Spleen (tissue), 13 donors: Measurements from ENCODE around the gene TMEM150C. TPM values are rescaled to one million over a fixed set of nuclear protein-coding genes. Genes with fewer than 3 reads are reported as not detected.
A peak's percentile ranks its signal among the peaks of the same experiment; 100 is the strongest.

Experiments used
- DNase-seq: peaks from one replicate; pipeline ENCODE4 v3.0.0-alpha.2; 2020
- H3K27ac ChIP-seq, 8 donors: fragments of 200-600 bp; sonication (generic) in 7 of 8; 1 replicate in 4 of 8; 2 replicates in 4 of 8; pipeline versions ENCODE4 v1.5.0 to v1.8.0; 2016 to 2021; ENCODE audit warnings: inconsistent platforms in 4 of 8, mild to moderate bottlenecking in 4 of 8, moderate library complexity in 1 of 8
- H3K27me3 ChIP-seq, 7 donors: fragments of 200-600 bp; sonication (generic) in 6 of 7; replicated peaks in 1 of 7; 1 replicate in 4 of 7; 2 replicates in 3 of 7; pipeline versions ENCODE4 v1.5.0 to v1.8.0; 2016 to 2021; ENCODE audit warnings: inconsistent platforms in 3 of 7, mild to moderate bottlenecking in 1 of 7
- H3K36me3 ChIP-seq, 6 donors: fragments of 200-600 bp; sonication (generic) in 5 of 6; 1 replicate in 4 of 6; 2 replicates in 2 of 6; pipeline versions ENCODE4 v1.5.0 to v1.8.0; 2016 to 2021; ENCODE audit warnings: inconsistent platforms in 2 of 6
- H3K4me1 ChIP-seq, 6 donors: fragments of 200-600 bp; sonication (generic) in 5 of 6; 1 replicate in 3 of 6; 2 replicates in 3 of 6; pipeline versions ENCODE4 v1.5.0 to v1.8.0; 2016 to 2021; ENCODE audit warnings: inconsistent platforms in 3 of 6
- H3K4me3 ChIP-seq, 8 donors: fragments of 200-600 bp; sonication (generic) in 7 of 8; 1 replicate in 4 of 8; 2 replicates in 4 of 8; pipeline versions ENCODE4 v1.5.0 to v1.8.0; 2016 to 2021; ENCODE audit warnings: inconsistent platforms in 4 of 8, mild to moderate bottlenecking in 4 of 8, moderate library complexity in 2 of 8
- H3K9me3 ChIP-seq, 8 donors: fragments of 200-600 bp; sonication (generic) in 7 of 8; 1 replicate in 4 of 8; 2 replicates in 4 of 8; pipeline versions ENCODE4 v1.5.0 to v1.8.0; 2016 to 2021; ENCODE audit warnings: inconsistent platforms in 4 of 8
- POLR2A ChIP-seq, 3 donors: fragments of 450-650 bp; IDR thresholded peaks; one replicate each; pipeline ENCODE4 v1.5.1; 2017; ENCODE audit warnings: antibody characterized with exemption in 3 of 3, mild to moderate bottlenecking in 1 of 3
- POLR2AphosphoS5 ChIP-seq, 3 donors: sonication (generic); formaldehyde crosslinking; IDR thresholded peaks; one replicate each; pipeline ENCODE4 v1.5.1; 2017; ENCODE audit warnings: antibody characterized with exemption in 3 of 3
- WGBS, 5 donors: extraction: QIAGEN DNeasy Blood & Tissue Kit in 3 of 5; methylation state at CpG; one replicate each; pipeline versions ENCODE4 v1.1.5 to v1.1.7; 2013 to 2018; 5-methylcytosine and 5-hydroxymethylcytosine counted together
- intact Hi-C: fragments of 100-400 bp; cut with DNase I; formaldehyde crosslinking; loops from one replicate; pipeline ENCODE4 v1.15.0; 2023; ENCODE audit warnings: low total_unique reads
- long read RNA-seq, 2 donors: transcript quantifications; one replicate each; lab custom pipeline, GENCODE V29; 2026
- polyA plus RNA-seq, 3 donors: library from polyadenylated mRNA; stranded (reverse); fragments of 200-250 nt; gene quantifications; one replicate each; pipeline ENCODE4 v1.2.1, GENCODE V29; 2013
- total RNA-seq, 7 donors: library from RNA; depleted of rRNA in 3 of 7; stranded (reverse); fragments of >200 nt in 3 of 7; fragmentation: NEBNext Ultra II Directional in 4 of 7; extraction: Animal tissue kit (Norgen Biotek cat#: 25700) in 4 of 7; gene quantifications; one replicate each; pipeline versions ENCODE4 v1.1.0 to v1.2.1, GENCODE V29; 2016 to 2021
- TF ChIP-seq, protein P1 (sequence below), 11 experiments: fragments of 200-600 bp in 7 of 11; fragments of 450-650 bp in 4 of 11; sonication (generic) in 4 of 11; IDR thresholded peaks in 8 of 11; conservative IDR thresholded peaks in 3 of 11; 1 replicate in 7 of 11; 2 replicates in 4 of 11; pipeline versions ENCODE4 v1.4.0 to v1.8.0; 2016 to 2021; ENCODE audit warnings: antibody characterized with exemption in 11 of 11, inconsistent platforms in 4 of 11, mild to moderate bottlenecking in 1 of 11
- donor health status: healthy with polysubstance abuse.
- donor health status: DM: no; HTN: no; CAD: no; lungs with moderate emphysema.
- donor health status: DM: no; HTN: no; CAD: no.
- donor health status: Bipolar disorder and iron deficiency.
- donor health status: healthy.
- donor health status: DM: no; HTN: no; CAD: no.
- donor health status: DM: yes; HTN: yes; CAD: no.

Gene TMEM150C
- total RNA-seq (10 to 100 TPM in 4 of 7 donors, 1 to 10 TPM in 3; 3.6 to 26.0 (median 17.1) TPM), polyA plus RNA-seq (1 to 10 TPM; 4.5 to 8.3 (median 5.3) TPM)
- long read RNA-seq, donor 1, partial matches to known transcripts = 0 of 4 reads
- long read RNA-seq, donor 1, other reads (novel, unspliced or antisense) = 0 of 4 reads
- long read RNA-seq, donor 2, partial matches to known transcripts = 0 of 1 reads
- long read RNA-seq, donor 2, other reads (novel, unspliced or antisense) = 0 of 1 reads

DNA sequence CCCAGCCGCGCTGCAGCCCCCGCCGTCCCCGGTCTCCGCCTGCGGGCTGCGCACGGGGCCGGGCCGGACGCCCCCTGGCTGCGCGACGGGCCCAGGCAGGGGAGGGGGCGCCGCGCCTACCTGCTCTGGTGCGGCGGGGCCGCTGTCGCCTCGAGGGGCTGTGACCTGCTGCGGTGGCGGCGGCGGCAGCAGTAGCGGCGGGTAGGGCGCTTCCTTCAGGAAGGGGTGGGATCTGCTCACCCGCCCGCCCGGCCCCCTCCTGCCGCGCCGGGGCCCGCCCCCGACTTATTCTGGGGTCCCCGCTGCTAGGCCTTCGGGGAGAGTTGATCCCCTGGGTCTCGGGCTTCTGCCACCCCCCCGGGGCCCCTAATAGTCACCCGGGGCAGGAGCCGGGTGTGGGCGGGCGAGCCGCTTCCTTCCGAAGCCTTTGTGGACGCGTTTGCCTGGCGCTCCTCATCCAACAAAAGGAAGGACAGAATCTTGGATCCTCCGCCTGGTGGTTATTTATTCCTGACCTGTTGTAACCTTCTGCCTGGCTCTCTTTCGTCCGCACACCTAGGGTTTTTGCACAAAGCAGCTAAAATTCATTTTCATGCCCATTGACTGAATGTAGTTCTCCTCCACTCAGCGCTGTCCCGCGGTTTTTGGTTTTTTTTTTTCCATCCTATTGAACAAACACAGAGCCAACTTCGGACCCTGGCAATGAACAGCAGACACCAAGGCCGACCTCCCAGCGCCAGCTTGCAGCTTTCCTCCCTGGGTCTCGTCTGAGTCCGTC, at the start of gene TMEM150C:
TMEM150C (minus strand) TSS at position 203 of the 778 bp plus-strand sequence. CDS start 57,331 bp downstream, outside the sequence.
- WGBS, 5 donors = 3 to 14% (median 5%) methylated on average over 22 to 62 of the region's 62 CpGs
- Histone ChIP-seq H3K9me3 (no peaks in the 10 kb centered on the region), H3K4me3 (peak within 1 kb of the TSS; percentile 37 to 73 (median 48)), H3K27ac (peak within 1 kb of the TSS in 6 of 8 donors; percentile 12 to 72 (median 48)), H3K4me1 (peaks cover 0 to 26% (median 7%) of the 10 kb centered on the region in 6 donors), H3K27me3 (peaks cover 0 to 54% (median 9%) of the 10 kb centered on the region in 7 donors), H3K36me3 (no peaks in the 10 kb centered on the region)
- TF ChIP-seq, protein P1, sequence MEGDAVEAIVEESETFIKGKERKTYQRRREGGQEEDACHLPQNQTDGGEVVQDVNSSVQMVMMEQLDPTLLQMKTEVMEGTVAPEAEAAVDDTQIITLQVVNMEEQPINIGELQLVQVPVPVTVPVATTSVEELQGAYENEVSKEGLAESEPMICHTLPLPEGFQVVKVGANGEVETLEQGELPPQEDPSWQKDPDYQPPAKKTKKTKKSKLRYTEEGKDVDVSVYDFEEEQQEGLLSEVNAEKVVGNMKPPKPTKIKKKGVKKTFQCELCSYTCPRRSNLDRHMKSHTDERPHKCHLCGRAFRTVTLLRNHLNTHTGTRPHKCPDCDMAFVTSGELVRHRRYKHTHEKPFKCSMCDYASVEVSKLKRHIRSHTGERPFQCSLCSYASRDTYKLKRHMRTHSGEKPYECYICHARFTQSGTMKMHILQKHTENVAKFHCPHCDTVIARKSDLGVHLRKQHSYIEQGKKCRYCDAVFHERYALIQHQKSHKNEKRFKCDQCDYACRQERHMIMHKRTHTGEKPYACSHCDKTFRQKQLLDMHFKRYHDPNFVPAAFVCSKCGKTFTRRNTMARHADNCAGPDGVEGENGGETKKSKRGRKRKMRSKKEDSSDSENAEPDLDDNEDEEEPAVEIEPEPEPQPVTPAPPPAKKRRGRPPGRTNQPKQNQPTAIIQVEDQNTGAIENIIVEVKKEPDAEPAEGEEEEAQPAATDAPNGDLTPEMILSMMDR (IDR thresholded peaks at IDR 0.05 in 8 of 11, conservative IDR thresholded peaks at IDR 0.05 in 3 of 11) = peak in 2 of 11 experiments; percentile 11 to 25
- TF ChIP-seq POLR2AphosphoS5 (IDR thresholded peaks at IDR 0.05) (peak in 1 of 3 donors; percentile 29), POLR2A (IDR thresholded peaks at IDR 0.05) (no peak)
- no peak for DNase-seq
- intact Hi-C loops = no loop called here

GRCh38 chr4:82611527-82611926, 49.7 kb upstream of the TMEM150C start:
- WGBS, 5 donors = 84 to 93% (median 89%) methylated on average over 4 of the region's 4 CpGs

GRCh38 chr4:82610041-82610440, 48.3 kb upstream of the TMEM150C start:
- Histone ChIP-seq H3K9me3 (no peaks in the 10 kb centered on the region), H3K27ac (no peak overlapping the region), H3K4me3 (no peak overlapping the region), H3K27me3 (no peaks in the 10 kb centered on the region), H3K36me3 (no peaks in the 10 kb centered on the region), H3K4me1 (no peaks in the 10 kb centered on the region)
- TF ChIP-seq, protein P1 (IDR thresholded peaks at IDR 0.05 in 8 of 11, conservative IDR thresholded peaks at IDR 0.05 in 3 of 11) = no peak
- no peak for TF ChIP-seq POLR2A (IDR thresholded peaks at IDR 0.05)
- TF ChIP-seq POLR2AphosphoS5 (IDR thresholded peaks at IDR 0.05) = no peak
- DNase-seq = no peak
- WGBS, 5 donors = 68 to 91% (median 80%) methylated on average over 2 of the region's 2 CpGs
- intact Hi-C loops = no loop called here

More at GRCh38 chr4:82611527-82611926, 49.7 kb upstream of the TMEM150C start:
- no peak for DNase-seq
- Histone ChIP-seq H3K4me1 (no peaks in the 10 kb centered on the region), H3K27me3 (no peaks in the 10 kb centered on the region), H3K4me3 (no peak overlapping the region), H3K27ac (no peak overlapping the region), H3K36me3 (no peaks in the 10 kb centered on the region), H3K9me3 (no peaks in the 10 kb centered on the region)
- TF ChIP-seq, protein P1 (IDR thresholded peaks at IDR 0.05 in 8 of 11, conservative IDR thresholded peaks at IDR 0.05 in 3 of 11) = no peak
- no peak for TF ChIP-seq POLR2AphosphoS5 (IDR thresholded peaks at IDR 0.05)
- no peak for TF ChIP-seq POLR2A (IDR thresholded peaks at IDR 0.05)
- intact Hi-C loops = no loop called here

GRCh38 chr4:82606622-82607021, 44.8 kb upstream of the TMEM150C start:
- WGBS, 5 donors = 93 to 97% (median 95%) methylated on average over 7 of the region's 7 CpGs
- no peak for DNase-seq
- TF ChIP-seq POLR2AphosphoS5 (IDR thresholded peaks at IDR 0.05) = no peak
- TF ChIP-seq, protein P1 (IDR thresholded peaks at IDR 0.05 in 8 of 11, conservative IDR thresholded peaks at IDR 0.05 in 3 of 11) = no peak
- no peak for TF ChIP-seq POLR2A (IDR thresholded peaks at IDR 0.05)
- no peaks in the 10 kb centered on the region for H3K27me3 ChIP-seq
- H3K27ac ChIP-seq = no peak overlapping the region
- H3K36me3 ChIP-seq = no peaks in the 10 kb centered on the region
- intact Hi-C loops = no loop called here
- no peak overlapping the region for H3K4me3 ChIP-seq
- H3K9me3 ChIP-seq = no peaks in the 10 kb centered on the region
- no peaks in the 10 kb centered on the region for H3K4me1 ChIP-seq
